Peyer's patch (tissue), 4 donors: Measurements from ENCODE around the gene MTSS2. TPM values are rescaled to one million over a fixed set of nuclear protein-coding genes. Genes with fewer than 3 reads are reported as not detected.

ENCODE experiments used
- DNase-seq, 3 donors: peaks; one replicate each; pipeline ENCODE4 v3.0.0-alpha.2; 2017 to 2019
- H3K27ac ChIP-seq, 4 donors: fragments of 200-600 bp; sonication (generic); one replicate each; pipeline ENCODE4 v1.5.1; 2016 to 2019
- H3K27me3 ChIP-seq, 2 donors: fragments of 200-600 bp; sonication (generic); one replicate each; pipeline ENCODE4 v1.5.1; 2019
- H3K36me3 ChIP-seq, 3 donors: fragments of 200-600 bp; sonication (generic); one replicate each; pipeline ENCODE4 v1.5.1; 2016 to 2019
- H3K4me1 ChIP-seq, 4 donors: fragments of 200-600 bp; sonication (generic); one replicate each; pipeline ENCODE4 v1.5.1; 2016 to 2019
- H3K4me3 ChIP-seq, 4 donors: fragments of 200-600 bp; sonication (generic); 1 replicate in 3 of 4; 2 replicates in 1 of 4; pipeline ENCODE4 v1.5.1; 2016 to 2019; ENCODE audit warnings: mild to moderate bottlenecking in 1 of 4
- H3K9me3 ChIP-seq, 4 donors: fragments of 200-600 bp; sonication (generic); one replicate each; pipeline ENCODE4 v1.5.1; 2016 to 2019; ENCODE audit warnings: mild to moderate bottlenecking in 1 of 4
- CTCF ChIP-seq, 6 experiments: fragments of 450-650 bp in 4 of 6; fragments of 200-600 bp in 2 of 6; sonication (generic) in 1 of 6; IDR thresholded peaks; one replicate each; pipeline ENCODE4 v1.5.1; 2017 to 2019; ENCODE audit warnings: antibody characterized with exemption in 6 of 6, mild to moderate bottlenecking in 3 of 6, moderate library complexity in 1 of 6
- POLR2A ChIP-seq, 2 donors: fragments of 450-650 bp; IDR thresholded peaks; one replicate each; pipeline ENCODE4 v1.5.1; 2017; ENCODE audit warnings: antibody characterized with exemption in 2 of 2, mild to moderate bottlenecking in 2 of 2, moderate library complexity in 2 of 2
- total RNA-seq, 4 donors: library from RNA; depleted of rRNA; stranded (reverse); fragments of >200 nt; gene quantifications; one replicate each; pipeline ENCODE4 v1.1.0, GENCODE V29; 2016

The MTSS2 gene
- total RNA-seq, 4 donors from 2014 or later = 12.1 to 115 (median 30.4) TPM

- no peak for DNase-seq
- H3K27ac ChIP-seq = peak overlapping the region; percentile 63 to 85 (median 76)
- TF ChIP-seq CTCF (IDR thresholded peaks at IDR 0.05) = no peak
- TF ChIP-seq POLR2A (IDR thresholded peaks at IDR 0.05) = no peak
- no peak overlapping the region for H3K4me3 ChIP-seq
- no peaks in the 10 kb centered on the region for H3K9me3 ChIP-seq
- H3K4me1 ChIP-seq = peaks cover 0 to 18% (median 0%) of the 10 kb centered on the region in 4 donors
- H3K27me3 ChIP-seq = no peaks in the 10 kb centered on the region
- H3K36me3 ChIP-seq = peaks cover 0 to 26% (median 0%) of the 10 kb centered on the region in 3 donors
Measured at GRCh38 chr16:70724146-70725023, 38.5 kb upstream of the MTSS2 start.

- H3K27me3 ChIP-seq = no peaks in the 10 kb centered on the region
- H3K27ac ChIP-seq = peak overlapping the region in 1 of 4 donors; percentile 84
- H3K36me3 ChIP-seq = peaks cover 0 to 26% (median 0%) of the 10 kb centered on the region in 3 donors
- no peak for TF ChIP-seq POLR2A (IDR thresholded peaks at IDR 0.05)
- no peak for TF ChIP-seq CTCF (IDR thresholded peaks at IDR 0.05)
- no peaks in the 10 kb centered on the region for H3K9me3 ChIP-seq
- no peak overlapping the region for H3K4me3 ChIP-seq
- DNase-seq = no peak
- peaks cover 0 to 18% (median 0%) of the 10 kb centered on the region in 4 donors for H3K4me1 ChIP-seq
Measured at GRCh38 chr16:70723740-70724145, 37.9 kb upstream of the MTSS2 start.

GRCh38 chr16:70721202-70721963 is 35.5 kb upstream of the MTSS2 start:
- TF ChIP-seq POLR2A (IDR thresholded peaks at IDR 0.05) = no peak
- TF ChIP-seq CTCF (IDR thresholded peaks at IDR 0.05) = no peak
- peaks cover 0 to 32% (median 0%) of the 10 kb centered on the region in 3 donors for H3K36me3 ChIP-seq
- no peaks in the 10 kb centered on the region for H3K27me3 ChIP-seq
- peaks cover 0 to 18% (median 0%) of the 10 kb centered on the region in 4 donors for H3K4me1 ChIP-seq
- no peak for DNase-seq
- no peak overlapping the region for H3K4me3 ChIP-seq
- H3K9me3 ChIP-seq = no peaks in the 10 kb centered on the region
- no peak overlapping the region for H3K27ac ChIP-seq

GRCh38 chr16:70720425-70721201 is 34.8 kb upstream of the MTSS2 start:
- no peaks in the 10 kb centered on the region for H3K27me3 ChIP-seq
- peaks cover 0 to 32% (median 0%) of the 10 kb centered on the region in 3 donors for H3K36me3 ChIP-seq
- TF ChIP-seq POLR2A (IDR thresholded peaks at IDR 0.05) (no peak), CTCF (IDR thresholded peaks at IDR 0.05) (no peak)
- DNase-seq = no peak
- no peak overlapping the region for H3K27ac ChIP-seq
- no peak overlapping the region for H3K4me3 ChIP-seq
- peaks cover 0 to 21% (median 0%) of the 10 kb centered on the region in 4 donors for H3K4me1 ChIP-seq
- H3K9me3 ChIP-seq = no peaks in the 10 kb centered on the region

GRCh38 chr16:70717065-70717464 is 31.2 kb upstream of the MTSS2 start:
- Histone ChIP-seq H3K9me3 (no peaks in the 10 kb centered on the region), H3K4me1 (peaks cover 0 to 23% (median 0%) of the 10 kb centered on the region in 4 donors), H3K27ac (peak overlapping the region in 1 of 4 donors; percentile 21), H3K27me3 (no peaks in the 10 kb centered on the region), H3K4me3 (no peak overlapping the region), H3K36me3 (peaks cover 0 to 28% (median 0%) of the 10 kb centered on the region in 3 donors)
- TF ChIP-seq CTCF (IDR thresholded peaks at IDR 0.05) (no peak), POLR2A (IDR thresholded peaks at IDR 0.05) (no peak)
- DNase-seq = no peak
